Activated CD8-positive, alpha-beta memory T cell treated with anti-CD3 and anti-CD28 coated beads, Interleukin-2, amount 10 ng/mL, durations not matched to agents 7 days and 5 days (primary cell): ENCODE data around the gene GNAL. TPM values are rescaled to one million over a fixed set of nuclear protein-coding genes. Genes with fewer than 3 reads are reported as not detected.
"Not testable (repeated sequence)": the region's sequence is repeated elsewhere in the genome, so short reads cannot be mapped to it uniquely, and the experiment has no call there.

Experiments
- ATAC-seq: fragments of 150-1000 bp; cut with Tn5 transposase; one replicate; pipeline ENCODE4 v1.10.0; 2021; ENCODE audit warnings: moderate library complexity
- CTCF ChIA-PET: fragments of 350-600 bp; sonication (Branson Sonifier 250); formaldehyde crosslinking; loops from one replicate; lab custom pipeline; 2021; ENCODE audit warnings: antibody characterized with exemption; lab: Charles Lee
- DNase-seq: peaks from one replicate; pipeline ENCODE4 v3.0.0-alpha.2; 2020
- H3K27ac Mint-ChIP-seq: one replicate; pipeline ENCODE4 v1.8.0; 2021; ENCODE audit warnings: mild to moderate bottlenecking, mixed read lengths
- H3K27me3 Mint-ChIP-seq: one replicate; pipeline ENCODE4 v1.8.0; 2021; ENCODE audit warnings: mixed read lengths
- H3K36me3 Mint-ChIP-seq: one replicate; pipeline ENCODE4 v1.8.0; 2021; ENCODE audit warnings: mild to moderate bottlenecking, mixed read lengths
- H3K4me1 Mint-ChIP-seq: one replicate; pipeline ENCODE4 v1.8.0; 2021; ENCODE audit warnings: mixed read lengths
- H3K4me3 Mint-ChIP-seq: one replicate; pipeline ENCODE4 v1.8.0; 2021; ENCODE audit warnings: mild to moderate bottlenecking, moderate library complexity, mixed read lengths
- H3K9me3 Mint-ChIP-seq: one replicate; pipeline ENCODE4 v1.8.0; 2022; ENCODE audit warnings: low read depth, mixed read lengths
- total RNA-seq, 2 experiments: library from RNA; stranded (reverse); gene quantifications; one replicate each; pipeline ENCODE4 v1.2.3, GENCODE V29; 2021

GNAL gene
- total RNA-seq, 2 experiments from 2014 or later = 0.52 TPM; not detected in 1

GRCh38 chr18:11892438-11892837, 203.4 kb downstream of the GNAL start:
- peaks cover 41% of the 10 kb centered on the region for H3K36me3 Mint-ChIP-seq
- H3K4me3 Mint-ChIP-seq, H3K4me1 Mint-ChIP-seq, ATAC-seq, H3K27ac Mint-ChIP-seq, DNase-seq, CTCF ChIA-PET, H3K27me3 Mint-ChIP-seq, H3K9me3 Mint-ChIP-seq: not testable (repeated sequence)

GRCh38 chr18:11897781-11898180, 208.7 kb downstream of the GNAL start:
- H3K36me3 Mint-ChIP-seq = peaks cover 34% of the 10 kb centered on the region
- DNase-seq = no peak
- peaks cover 2% of the 10 kb centered on the region for H3K4me1 Mint-ChIP-seq
- ATAC-seq = no peak
- no peaks in the 10 kb centered on the region for H3K9me3 Mint-ChIP-seq
- CTCF ChIA-PET = interaction anchor here (1.1 kb wide), 1 partner anchor 97 kb away, joined by 3 read pairs; no protein-coding TSS in a partner anchor
- H3K27ac Mint-ChIP-seq = no peak overlapping the region
- H3K27me3 Mint-ChIP-seq = no peaks in the 10 kb centered on the region
- no peak overlapping the region for H3K4me3 Mint-ChIP-seq

DNA sequence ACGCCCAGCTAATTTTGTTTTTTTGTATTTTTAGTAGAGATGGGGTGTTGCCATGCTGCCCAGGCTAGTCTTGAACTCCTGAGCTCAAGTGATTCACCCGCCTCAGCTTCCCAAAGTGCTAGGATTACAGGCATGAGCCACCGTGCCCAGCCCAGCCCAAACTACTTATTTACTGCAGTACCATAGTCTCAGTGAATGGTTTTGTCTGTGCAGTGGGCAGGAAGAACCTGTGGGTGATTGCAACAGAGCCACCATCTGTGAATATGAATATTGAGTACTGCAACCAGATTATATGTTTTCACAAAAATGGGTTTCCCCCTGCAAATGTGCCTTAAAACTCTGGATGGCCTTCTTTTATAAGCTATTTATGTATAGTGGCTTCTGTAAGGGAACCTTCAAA, 210.0 kb downstream of the GNAL start:
- CTCF ChIA-PET = no interaction called here
- ATAC-seq (no peak), DNase-seq (no peak)
- Mint-ChIP-seq H3K36me3 (peaks cover 37% of the 10 kb centered on the region), H3K27ac (no peak overlapping the region), H3K4me3 (no peak overlapping the region), H3K9me3 (no peaks in the 10 kb centered on the region), H3K27me3 (no peaks in the 10 kb centered on the region), H3K4me1 (peaks cover 9% of the 10 kb centered on the region)

DNA sequence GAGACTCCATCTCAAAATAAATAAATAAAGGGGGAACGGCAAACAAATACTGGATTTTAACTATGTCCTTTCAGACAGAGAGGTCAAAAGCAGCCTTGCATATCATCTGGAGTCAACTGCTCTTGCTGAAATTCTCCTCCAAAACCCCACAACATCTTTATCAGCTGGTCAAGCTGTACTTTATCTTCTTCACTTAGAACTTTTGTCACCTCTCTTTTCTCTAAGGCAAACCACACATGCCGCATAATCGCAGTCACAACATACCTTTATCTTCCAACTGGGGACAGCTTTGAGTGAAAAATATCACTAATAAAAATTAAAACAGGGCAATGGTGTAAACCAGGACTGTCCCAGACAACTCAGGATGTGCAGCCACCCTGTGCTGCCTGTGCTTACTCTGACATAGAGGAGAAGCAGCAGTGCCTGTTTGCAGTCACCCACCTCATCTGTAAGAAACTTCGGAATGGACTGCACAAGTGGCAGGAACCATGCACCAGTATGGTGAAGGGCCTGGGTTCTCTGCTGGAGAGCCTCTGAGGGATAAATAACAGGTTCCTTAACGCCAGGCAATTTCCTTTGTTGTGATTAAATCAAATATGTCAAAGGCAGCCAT, 212.9 kb downstream of the GNAL start:
- Mint-ChIP-seq H3K27ac (no peak overlapping the region), H3K27me3 (no peaks in the 10 kb centered on the region), H3K4me1 (peaks cover 18% of the 10 kb centered on the region), H3K4me3 (no peak overlapping the region), H3K36me3 (peaks cover 28% of the 10 kb centered on the region), H3K9me3 (no peaks in the 10 kb centered on the region)
- ATAC-seq (no peak), DNase-seq (no peak)
- CTCF ChIA-PET = interaction anchor here (0.6 kb wide), 1 partner anchor 40 kb away, joined by 3 read pairs; no protein-coding TSS in a partner anchor

DNA sequence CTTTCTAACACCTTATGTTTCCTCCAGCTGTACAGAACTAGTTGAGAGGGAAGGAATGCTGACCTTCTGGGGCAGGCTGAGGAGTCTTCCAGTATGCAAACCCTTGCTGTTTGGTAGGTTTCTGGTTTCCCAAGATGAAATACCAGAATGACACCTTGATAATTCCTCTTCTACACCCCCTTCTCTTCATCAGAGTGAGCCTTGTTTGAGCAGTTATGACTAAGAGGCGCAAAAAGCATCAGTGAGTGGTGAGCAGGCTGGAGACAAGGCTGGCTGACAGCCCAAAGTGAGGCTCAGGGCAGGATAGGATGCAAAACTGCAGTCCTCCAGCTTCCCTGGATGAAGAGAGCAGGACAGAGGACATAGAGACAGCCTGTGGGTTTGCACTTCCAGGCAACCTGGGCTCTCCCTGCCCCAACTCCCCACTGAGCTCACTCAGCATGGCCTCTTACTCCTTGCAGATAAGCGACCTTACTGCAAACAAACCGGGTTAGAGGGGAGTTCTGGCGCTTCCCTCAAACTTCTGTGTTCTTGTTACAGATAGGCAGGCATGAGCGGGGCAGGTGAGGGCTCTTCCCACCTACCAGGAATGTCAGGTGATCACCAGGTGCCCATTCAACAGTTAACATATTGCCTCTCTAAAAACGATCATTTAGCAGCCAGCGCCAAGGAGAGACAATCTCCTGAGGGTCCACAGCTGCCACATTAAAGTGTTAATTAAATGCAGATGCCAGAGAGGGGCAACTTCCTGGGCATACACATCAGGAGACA, 213.6 kb downstream of the GNAL start:
- H3K9me3 Mint-ChIP-seq = no peaks in the 10 kb centered on the region
- H3K36me3 Mint-ChIP-seq = peaks cover 25% of the 10 kb centered on the region
- H3K4me3 Mint-ChIP-seq = no peak overlapping the region
- DNase-seq (no peak), ATAC-seq (no peak)
- H3K27ac Mint-ChIP-seq = no peak overlapping the region
- H3K4me1 Mint-ChIP-seq = peaks cover 23% of the 10 kb centered on the region
- CTCF ChIA-PET = no interaction called here
- no peaks in the 10 kb centered on the region for H3K27me3 Mint-ChIP-seq

GRCh38 chr18:11905613-11906012, 216.5 kb downstream of the GNAL start:
- Mint-ChIP-seq H3K36me3 (peaks cover 17% of the 10 kb centered on the region), H3K27ac (peak overlapping the region; percentile 46), H3K9me3 (no peaks in the 10 kb centered on the region), H3K4me1 (peaks cover 31% of the 10 kb centered on the region), H3K27me3 (no peaks in the 10 kb centered on the region), H3K4me3 (no peak overlapping the region)
- no peak for ATAC-seq
- CTCF ChIA-PET = interaction anchor here (0.9 to 1.4 kb wide), 2 partner anchors 16 to 173 kb away, joined by 3 read pairs; no protein-coding TSS in a partner anchor
- no peak for DNase-seq

DNA sequence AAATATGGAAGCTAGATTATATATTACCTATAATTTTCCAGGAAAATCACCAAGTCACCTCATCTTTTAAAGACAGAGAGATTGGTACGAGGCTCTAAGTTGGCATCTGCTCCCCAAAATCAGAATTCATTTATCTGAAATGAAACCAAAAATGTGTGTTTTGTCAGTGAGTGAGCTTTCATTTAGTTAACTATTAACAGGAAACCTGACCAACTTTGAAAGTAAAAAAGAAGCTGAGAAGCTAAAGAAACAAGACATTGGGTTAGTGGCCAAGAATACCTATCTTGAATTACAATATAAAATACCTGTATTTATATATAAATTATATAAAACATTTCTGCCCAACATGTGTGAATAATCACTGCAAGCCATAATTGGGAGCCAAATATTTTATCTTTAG, 217.1 kb downstream of the GNAL start:
- Mint-ChIP-seq H3K27ac (no peak overlapping the region), H3K4me3 (no peak overlapping the region), H3K9me3 (no peaks in the 10 kb centered on the region), H3K27me3 (no peaks in the 10 kb centered on the region), H3K4me1 (peaks cover 31% of the 10 kb centered on the region), H3K36me3 (peaks cover 17% of the 10 kb centered on the region)
- CTCF ChIA-PET = interaction anchor here (1.4 kb wide), 1 partner anchor 15 kb away, joined by 3 read pairs; no protein-coding TSS in a partner anchor
- DNase-seq (no peak), ATAC-seq (no peak)

- Mint-ChIP-seq H3K36me3 (peaks cover 13% of the 10 kb centered on the region), H3K27me3 (no peaks in the 10 kb centered on the region), H3K9me3 (no peaks in the 10 kb centered on the region), H3K4me3 (peak overlapping the region; percentile 96), H3K27ac (peak overlapping the region; percentile 95), H3K4me1 (peaks cover 31% of the 10 kb centered on the region)
- CTCF ChIA-PET = interaction anchor here (2.7 kb wide), 1 partner anchor 88 kb away, joined by 9 read pairs; no protein-coding TSS in a partner anchor
- DNase-seq (no peak), ATAC-seq (no peak)
These were observed 218.1 kb downstream of the GNAL start for GRCh38 chr18:11906926-11907874.

GRCh38 chr18:11908182-11909060, 219.4 kb downstream of the GNAL start, which contains the start of gene MPPE1:
Gene MPPE1 (minus strand): TSS chr18:11908317. CDS start chr18:11897264, 11,053 bp downstream.
- peak within 1 kb of the TSS; percentile 96 for H3K4me3 Mint-ChIP-seq
- peak within 1 kb of the TSS; percentile 95 for H3K27ac Mint-ChIP-seq
- peak; percentile 91 for DNase-seq
- peaks cover 13% of the 10 kb centered on the region for H3K36me3 Mint-ChIP-seq
- CTCF ChIA-PET = interaction anchor here (1.4 to 2.7 kb wide), 2 partner anchors 13 to 87 kb away, joined by 3 to 9 read pairs; no protein-coding TSS in a partner anchor
- H3K27me3 Mint-ChIP-seq = no peaks in the 10 kb centered on the region
- no peaks in the 10 kb centered on the region for H3K9me3 Mint-ChIP-seq
- peak; percentile 95 for ATAC-seq
- peaks cover 26% of the 10 kb centered on the region for H3K4me1 Mint-ChIP-seq

GRCh38 chr18:11909061-11909455, 220.0 kb downstream of the GNAL start:
- Mint-ChIP-seq H3K9me3 (no peaks in the 10 kb centered on the region), H3K27ac (peak overlapping the region; percentile 82), H3K4me1 (peaks cover 22% of the 10 kb centered on the region), H3K4me3 (peak overlapping the region; percentile 96), H3K27me3 (no peaks in the 10 kb centered on the region), H3K36me3 (peaks cover 9% of the 10 kb centered on the region)
- CTCF ChIA-PET = interaction anchor here (1.0 to 2.7 kb wide), 3 partner anchors 13 to 86 kb away, joined by 3 to 9 read pairs (median 3); no protein-coding TSS in a partner anchor
- no peak for DNase-seq
- ATAC-seq = no peak

GRCh38 chr18:11909591-11910026, 220.5 kb downstream of the GNAL start:
- CTCF ChIA-PET = interaction anchor here (1.0 to 2.7 kb wide), 3 partner anchors 39 to 362 kb away, joined by 3 to 9 read pairs (median 3); no protein-coding TSS in a partner anchor
- H3K27me3 Mint-ChIP-seq = no peaks in the 10 kb centered on the region
- peaks cover 22% of the 10 kb centered on the region for H3K4me1 Mint-ChIP-seq
- ATAC-seq (no peak), DNase-seq (no peak)
- no peak overlapping the region for H3K27ac Mint-ChIP-seq
- H3K36me3 Mint-ChIP-seq = peaks cover 9% of the 10 kb centered on the region
- H3K4me3 Mint-ChIP-seq = peak overlapping the region; percentile 96
- H3K9me3 Mint-ChIP-seq = no peaks in the 10 kb centered on the region

DNA sequence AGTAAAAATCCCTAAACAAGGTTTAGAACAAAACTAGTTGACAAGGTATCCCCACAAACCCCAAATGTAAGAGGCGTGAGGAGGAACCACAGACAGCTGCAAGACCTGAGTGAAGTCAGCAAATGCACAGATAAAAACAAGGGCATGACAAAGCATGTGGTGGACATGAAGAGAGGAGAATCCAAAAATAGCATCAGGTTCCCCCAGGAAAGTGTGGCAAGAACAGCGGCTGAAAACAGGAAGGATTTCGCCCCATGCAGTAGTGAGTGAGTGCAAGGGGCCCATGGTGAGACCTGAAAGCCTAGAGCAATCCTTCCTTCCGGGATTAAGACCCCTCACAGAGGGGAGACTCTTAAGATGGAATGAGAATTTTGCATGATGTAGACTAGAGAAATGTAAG, 227.8 kb downstream of the GNAL start:
- ATAC-seq, H3K27ac Mint-ChIP-seq, H3K27me3 Mint-ChIP-seq, DNase-seq, H3K4me3 Mint-ChIP-seq, CTCF ChIA-PET, H3K36me3 Mint-ChIP-seq, H3K9me3 Mint-ChIP-seq: not testable (repeated sequence)
- H3K4me1 Mint-ChIP-seq = peaks cover 13% of the 10 kb centered on the region
